ENCODE measurements around the gene CHCHD6.

GRCh38 chr3:126777366-126777765, 73.3 kb downstream of the CHCHD6 start:
- TF ChIP-seq EZH2 (IDR thresholded peaks at IDR 0.05; ENCODE audit: insufficient read depth, poor library complexity, severe bottlenecking) (no peak), EZH2phosphoT487 (IDR thresholded peaks at IDR 0.05; ENCODE audit: insufficient read depth, low read depth) (no peak)
